CD4-positive, alpha-beta T cell treated with Interleukin-21 for 1 hour (primary cell): ENCODE results near the gene MTHFR.
A peak's percentile ranks its signal among the peaks of the same experiment; 100 is the strongest.

ENCODE experiments used
- DNase-seq: peaks from one replicate; pipeline ENCODE4 v3.0.0-alpha.2; 2020

Gene MTHFR

GRCh38 chr1:11751087-11751486, 54.7 kb downstream of the MTHFR start:
- no peak for DNase-seq

- DNase-seq, result no peak
Observed at GRCh38 chr1:11749996-11750395, 55.8 kb downstream of the MTHFR start.

GRCh38 chr1:11749203-11749689, 56.5 kb downstream of the MTHFR start:
- DNase-seq, result peak; percentile 36

DNA sequence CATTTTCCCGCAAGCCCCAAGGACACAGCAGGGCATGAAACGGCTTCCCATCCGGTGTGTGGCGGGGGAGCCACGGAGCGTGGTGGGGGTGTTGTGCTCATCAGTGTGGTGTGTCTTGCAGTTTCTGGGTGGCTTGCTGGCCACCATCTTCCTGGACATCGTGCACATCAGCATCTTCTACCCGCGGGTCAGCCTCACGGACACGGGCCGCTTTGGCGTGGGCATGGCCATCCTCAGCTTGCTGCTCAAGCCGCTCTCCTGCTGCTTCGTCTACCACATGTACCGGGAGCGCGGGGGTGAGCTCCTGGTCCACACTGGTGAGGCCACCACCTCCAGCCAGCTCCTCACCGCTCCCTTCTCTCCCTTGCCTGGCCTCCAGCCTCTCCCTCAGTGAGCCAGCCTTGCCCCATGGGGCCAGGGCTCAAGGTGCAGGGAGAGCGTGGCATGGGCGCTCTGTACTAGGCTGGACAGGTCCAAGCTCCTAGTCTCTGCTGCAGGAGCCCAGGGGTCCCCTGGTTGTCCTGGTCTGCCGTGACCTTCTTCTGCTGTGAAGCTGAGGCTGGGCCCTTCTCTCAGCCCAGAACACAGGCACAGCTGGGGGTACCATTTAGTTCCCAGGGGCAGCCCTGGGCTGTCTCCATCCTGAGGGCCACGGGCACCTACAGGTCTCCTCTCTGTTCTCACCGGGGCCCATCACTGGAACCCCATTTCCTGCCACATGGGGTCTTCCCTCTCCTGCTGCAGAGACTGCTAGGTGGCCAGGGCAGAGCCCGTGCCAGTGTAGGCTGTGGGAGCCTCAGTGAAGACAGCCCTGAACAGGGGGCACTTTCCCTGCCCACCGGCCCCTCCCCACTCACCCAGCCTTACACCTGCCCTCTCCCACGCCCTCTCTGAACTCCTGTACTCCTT, 57.2 kb downstream of the MTHFR start:
- no peak for DNase-seq

DNA sequence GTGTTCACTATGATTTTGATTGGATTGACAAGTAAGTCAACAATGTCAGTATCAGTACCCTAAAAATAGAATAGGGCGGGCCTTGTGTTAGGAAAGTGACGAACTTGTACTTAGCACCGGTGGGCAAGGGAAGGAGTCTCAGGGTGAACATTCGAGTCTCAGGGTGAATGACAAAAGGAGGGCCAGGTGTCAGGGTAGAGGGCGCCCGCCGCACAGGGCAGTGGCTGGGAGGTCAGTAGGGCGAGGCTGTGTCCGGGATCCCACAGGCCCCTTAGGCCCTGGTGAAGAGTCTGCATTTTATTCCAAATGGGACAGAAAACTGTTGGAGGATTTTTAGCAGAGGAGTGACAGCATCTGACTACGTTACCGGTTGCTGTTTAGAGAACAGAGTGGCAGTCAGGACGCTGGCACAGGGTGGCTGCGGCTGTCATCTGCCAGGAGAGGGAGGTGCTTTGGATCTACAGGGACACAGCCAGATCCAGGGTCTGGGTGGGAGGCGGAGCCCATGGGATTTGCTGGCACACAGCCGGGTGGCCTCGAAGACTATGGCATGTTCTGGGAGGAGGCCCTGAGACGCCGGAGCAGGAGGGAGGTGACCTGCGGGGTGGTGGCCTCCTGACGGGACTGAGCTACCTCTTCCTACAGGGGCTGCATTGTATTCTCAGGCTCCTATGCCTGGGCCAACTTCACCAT, 58.8 kb downstream of the MTHFR start:
- DNase-seq, result no peak

GRCh38 chr1:11746092-11746491, 59.7 kb downstream of the MTHFR start:
- no peak for DNase-seq

- DNase-seq, result no peak
Observed at GRCh38 chr1:11744287-11744686, 61.5 kb downstream of the MTHFR start.

GRCh38 chr1:11741919-11742558, 63.7 kb downstream of the MTHFR start:
- no peak for DNase-seq

DNA sequence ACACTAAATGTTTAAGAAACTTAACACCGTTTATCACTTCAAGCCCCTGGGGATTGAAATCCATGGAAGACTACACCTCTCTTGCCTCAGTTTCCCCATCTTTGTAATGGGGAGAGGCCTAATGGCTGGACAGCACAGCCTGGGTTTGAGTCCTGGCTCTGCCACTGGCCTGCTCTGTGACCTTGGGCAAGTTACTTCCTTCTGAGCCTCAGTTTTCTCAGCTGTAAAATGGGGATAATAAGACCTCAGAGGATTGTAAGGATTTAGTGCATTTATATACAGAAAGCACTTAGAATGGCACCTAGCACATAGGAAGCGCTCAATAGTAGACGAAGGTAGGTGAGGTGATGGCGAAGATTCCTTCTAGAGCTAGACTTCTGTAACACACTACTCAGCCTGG, 64.3 kb downstream of the MTHFR start:
- DNase-seq, result no peak

GRCh38 chr1:11740258-11741192, 65.2 kb downstream of the MTHFR start:
- peak; percentile 64 for DNase-seq

GRCh38 chr1:11738783-11739182, 67.0 kb downstream of the MTHFR start:
- no peak for DNase-seq

DNA sequence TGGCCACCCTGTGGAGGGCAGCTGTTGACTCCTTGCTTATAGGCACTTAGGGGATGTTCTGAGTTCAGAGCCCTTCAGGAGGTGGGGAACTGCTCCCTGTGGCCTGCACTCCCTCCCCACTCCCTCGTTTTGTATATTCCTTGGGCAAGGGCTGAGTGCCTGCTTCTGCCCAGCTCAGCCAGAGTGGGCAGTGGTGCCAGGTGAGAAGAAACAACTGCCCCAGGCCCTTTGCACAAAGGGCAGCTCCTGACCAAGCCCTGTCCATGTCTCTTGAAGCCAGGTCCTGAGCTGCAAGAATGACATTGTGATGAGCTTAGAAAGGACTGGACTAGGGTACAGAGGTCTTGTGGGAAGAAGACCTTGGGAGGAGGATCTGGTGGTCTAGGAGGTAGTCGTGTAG, 67.7 kb downstream of the MTHFR start:
- no peak for DNase-seq

DNA sequence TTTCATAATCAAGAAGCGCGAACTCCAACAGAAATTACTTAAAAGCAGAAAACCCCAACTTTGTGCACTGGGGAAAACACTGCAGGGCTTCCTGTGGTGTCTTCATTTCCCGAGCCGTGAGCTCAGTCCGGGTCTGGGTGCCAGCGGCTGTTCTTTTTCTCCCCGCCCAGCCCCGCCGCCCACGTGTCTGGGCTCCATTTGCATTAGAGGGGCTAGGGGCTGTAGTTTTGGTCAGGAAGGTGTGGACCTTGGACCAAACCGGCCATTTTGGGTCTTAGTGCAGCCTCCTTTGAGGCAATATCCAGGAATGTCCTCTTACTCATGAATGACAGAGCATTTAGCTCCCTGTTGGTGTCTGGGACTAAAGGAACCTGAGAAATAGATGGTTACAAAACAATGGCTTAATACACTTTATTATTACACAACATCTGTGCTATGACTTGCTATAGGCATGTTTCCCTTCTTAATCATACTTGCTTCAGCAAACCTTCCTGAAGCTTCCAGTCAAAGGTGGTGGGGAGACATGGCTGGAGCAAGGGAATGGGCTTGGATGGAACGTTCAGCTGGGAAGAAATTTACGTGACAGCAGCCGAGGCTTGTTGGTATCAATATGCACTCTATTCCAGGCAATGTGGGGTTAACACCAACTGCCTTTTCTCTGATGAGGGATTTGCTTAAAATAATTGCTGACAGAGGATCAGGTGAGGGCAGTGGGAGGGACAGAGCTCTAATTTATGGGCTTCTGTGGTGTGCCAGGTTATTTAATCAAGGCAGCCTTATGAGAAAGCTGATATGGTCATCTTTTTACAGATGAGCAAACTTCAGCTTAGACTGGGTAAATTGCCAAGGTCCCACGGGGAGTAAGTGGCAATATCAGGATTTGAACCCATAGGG, 68.8 kb downstream of the MTHFR start:
- DNase-seq, result peak; percentile 52

- DNase-seq, result peak; percentile 89
Observed at GRCh38 chr1:11735854-11736745, 69.7 kb downstream of the MTHFR start, which contains the start of gene AGTRAP. AGTRAP (plus strand) TSS chr1:11736136; CDS start chr1:11736209, 73 bp downstream.
